GM23338 (cell line): ENCODE measurements around the gene NTRK3. TPM values are rescaled to one million over a fixed set of nuclear protein-coding genes. Genes with fewer than 3 reads are reported as not detected.

Source experiments
- ATAC-seq: fragments of 200-7000 bp; cut with Tn5 transposase; 3 replicates; pipeline ENCODE4 v1.9.1; 2020
- DNase-seq: peaks from one replicate; pipeline ENCODE4 v3.0.0-alpha.2; 2015; ENCODE audit warnings: low spot score
- H2AFZ ChIP-seq: fragments of 200-600 bp; sonication (generic); 2 replicates; pipeline ENCODE4 v1.8.0; 2016; ENCODE audit warnings: antibody characterized with exemption, mild to moderate bottlenecking, moderate library complexity
- H3F3A ChIP-seq: fragments of 200-600 bp; sonication (generic); replicated peaks from 2 replicates; pipeline ENCODE4 v1.8.0; 2017; ENCODE audit warnings: antibody characterized with exemption, mixed run types, low read depth
- H3K27ac ChIP-seq: fragments of 200-600 bp; sonication (generic); 2 replicates; pipeline ENCODE4 v1.6.1; 2016; ENCODE audit warnings: low read depth
- H3K27me3 ChIP-seq: fragments of 200-600 bp; sonication (generic); 2 replicates; pipeline ENCODE4 v1.8.0; 2016; ENCODE audit warnings: mild to moderate bottlenecking, mixed run types, moderate library complexity; ENCODE audit not compliant: insufficient read depth
- H3K36me3 ChIP-seq: fragments of 200-600 bp; sonication (generic); 2 replicates; pipeline ENCODE4 v1.8.0; 2016; ENCODE audit warnings: mild to moderate bottlenecking; ENCODE audit not compliant: insufficient read depth
- H3K4me1 ChIP-seq: fragments of 200-600 bp; sonication (generic); 2 replicates; pipeline ENCODE4 v1.8.0; 2016; ENCODE audit warnings: mild to moderate bottlenecking, moderate library complexity; ENCODE audit not compliant: insufficient read depth
- H3K4me2 ChIP-seq: fragments of 200-600 bp; sonication (generic); 2 replicates; pipeline ENCODE4 v1.7.1; 2017; ENCODE audit warnings: mixed run types
- H3K4me3 ChIP-seq: fragments of 200-600 bp; sonication (generic); 2 replicates; pipeline ENCODE4 v1.6.1; 2016; ENCODE audit warnings: mixed run types
- H3K79me2 ChIP-seq: fragments of 200-600 bp; sonication (generic); replicated peaks from 2 replicates; pipeline ENCODE4 v1.8.0; 2017; ENCODE audit warnings: mild to moderate bottlenecking; ENCODE audit not compliant: insufficient read depth
- H3K9me2 ChIP-seq: fragments of 200-600 bp; sonication (generic); 2 replicates; pipeline ENCODE4 v1.8.0; 2017; ENCODE audit not compliant: insufficient read depth
- H4K20me1 ChIP-seq: fragments of 200-600 bp; sonication (generic); replicated peaks from 2 replicates; pipeline ENCODE4 v1.8.0; 2017; ENCODE audit warnings: mild to moderate bottlenecking; ENCODE audit not compliant: insufficient read depth
- H3K27ac Mint-ChIP-seq: 2 replicates; pipeline ENCODE4 v1.8.0; 2020; ENCODE audit warnings: inconsistent platforms, mild to moderate bottlenecking, moderate library complexity, mixed read lengths
- H3K27me3 Mint-ChIP-seq: 3 replicates; pipeline ENCODE4 v1.8.0; 2022; ENCODE audit warnings: low read depth, mild to moderate bottlenecking, moderate library complexity, mixed read lengths, inconsistent platforms; ENCODE audit not compliant: insufficient read depth, poor library complexity
- H3K36me3 Mint-ChIP-seq: 3 replicates; pipeline ENCODE4 v1.8.0; 2021; ENCODE audit warnings: low read depth, mild to moderate bottlenecking, inconsistent platforms, moderate library complexity, mixed read lengths
- H3K4me1 Mint-ChIP-seq: 3 replicates; pipeline ENCODE4 v1.8.0; 2020; ENCODE audit warnings: mild to moderate bottlenecking, inconsistent platforms, mixed read lengths
- H3K4me3 Mint-ChIP-seq: 3 replicates; pipeline ENCODE4 v1.8.0; 2021; ENCODE audit warnings: moderate library complexity, mild to moderate bottlenecking, inconsistent platforms, mixed read lengths
- H3K9me3 Mint-ChIP-seq: 3 replicates; pipeline ENCODE4 v1.8.0; 2020; ENCODE audit warnings: moderate library complexity, mild to moderate bottlenecking, inconsistent platforms, mixed read lengths
- EZH2 ChIP-seq: fragments of 200-600 bp; sonication (generic); IDR thresholded peaks from one replicate; pipeline ENCODE4 v1.8.0; 2017; ENCODE audit warnings: antibody characterized with exemption, mild to moderate bottlenecking, low read depth; ENCODE audit not compliant: unreplicated experiment
- EZH2phosphoT487 ChIP-seq: fragments of 200-600 bp; sonication (generic); IDR thresholded peaks from one replicate; pipeline ENCODE4 v1.8.1; 2018; ENCODE audit warnings: antibody characterized with exemption; ENCODE audit not compliant: unreplicated experiment
- NANOG ChIP-seq: IDR thresholded peaks from 2 replicates; pipeline ENCODE4 v1.6.1; 2016; ENCODE audit warnings: antibody characterized with exemption, borderline replicate concordance
- REST ChIP-seq: IDR thresholded peaks from one replicate; pipeline ENCODE4 v1.6.1; 2018; ENCODE audit warnings: antibody characterized with exemption; ENCODE audit not compliant: unreplicated experiment
- ZNF331 ChIP-seq: fragments of 250-450 bp; sonication (Bioruptor Pico); IDR thresholded peaks from 2 replicates; pipeline ENCODE4 v1.5.0; 2020; ENCODE audit warnings: low read depth, mild to moderate bottlenecking, moderate library complexity
- polyA plus RNA-seq: library from polyadenylated mRNA; unstranded; fragments of >200 nt; fragmentation: Nextera tagmentation; extraction: Ambion mirVana; gene quantifications from 2 replicates; pipeline ENCODE4 v1.2.1, GENCODE V29; 2016
- total RNA-seq: library from RNA; depleted of rRNA; stranded (reverse); fragments of >200 nt; shearing (Covaris generic); gene quantifications from 2 replicates; pipeline ENCODE4 v1.2.3, GENCODE V29; 2014
- TF ChIP-seq, protein P1 (sequence below), 2 experiments: fragments of 200-600 bp in 1 of 2; sonication (generic) in 1 of 2; conservative IDR thresholded peaks; 2 replicates each; pipeline versions ENCODE4 v1.5.1 to v1.6.1; 2016 to 2017; ENCODE audit warnings: antibody characterized with exemption in 2 of 2, low read depth in 2 of 2, mild to moderate bottlenecking in 2 of 2, moderate library complexity in 1 of 2
- TF ChIP-seq, protein P2 (sequence below): fragments of 250-450 bp; sonication (Bioruptor Pico); IDR thresholded peaks from 2 replicates; pipeline ENCODE4 v1.5.0; 2020; ENCODE audit warnings: mild to moderate bottlenecking, moderate library complexity

The NTRK3 gene
- total and polyA plus RNA-seq, 2 experiments from 2014 or later, result 3.1 to 5.3 TPM

DNA sequence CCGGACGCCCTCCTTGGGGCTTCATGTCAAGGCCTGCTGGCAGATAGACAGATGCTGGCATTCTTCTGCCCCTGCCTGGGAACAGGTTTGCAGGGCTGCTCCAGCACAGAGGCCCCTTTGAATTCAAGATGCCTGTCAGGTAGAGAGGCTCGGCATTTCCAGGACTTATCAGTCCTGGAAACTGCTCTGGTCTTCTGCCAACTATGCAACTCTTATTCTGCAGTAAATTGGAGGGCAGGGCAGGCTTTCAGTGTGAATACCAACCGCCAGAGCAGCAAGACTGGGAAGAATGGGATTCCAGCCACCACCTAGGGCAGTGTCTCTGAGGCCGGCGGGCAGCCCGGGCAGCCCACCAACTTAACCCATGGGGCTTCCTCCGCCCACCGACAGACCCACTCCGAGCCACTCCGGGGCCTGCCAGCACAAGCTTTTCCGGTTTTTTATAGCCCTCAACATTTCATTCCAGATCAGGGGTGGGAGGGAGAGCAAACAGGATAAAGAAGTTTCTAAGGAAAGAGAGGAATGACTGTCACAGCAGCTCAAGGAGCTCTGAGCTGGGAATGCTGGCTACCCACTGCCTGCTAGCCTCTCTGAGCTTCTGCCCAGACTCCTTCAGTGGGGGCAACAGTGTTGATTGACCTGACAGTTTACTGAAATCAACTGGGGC is 140.9 kb downstream of the NTRK3 start:
- H3K27ac ChIP-seq, result no peak overlapping the region
- Mint-ChIP-seq H3K27ac (no peak overlapping the region), H3K9me3 (no peaks in the 10 kb centered on the region), H3K36me3 (no peaks in the 10 kb centered on the region), H3K4me3 (no peak overlapping the region), H3K4me1 (peaks cover 18% of the 10 kb centered on the region), H3K27me3 (peaks cover 3% of the 10 kb centered on the region)
- H3K79me2 ChIP-seq, result no peaks in the 10 kb centered on the region
- H3K9me2 ChIP-seq, result no peaks in the 10 kb centered on the region
- DNase-seq (no peak), ATAC-seq (no peak)
- H3K27me3 ChIP-seq, result no peaks in the 10 kb centered on the region
- H4K20me1 ChIP-seq, result no peaks in the 10 kb centered on the region
- H3K4me1 ChIP-seq, result 0 out of 2 replicates have a peak, but pooled peaks cover 9% of the 10 kb centered on the region
- H3K36me3 ChIP-seq, result no peaks in the 10 kb centered on the region
- H3K4me2 ChIP-seq, result no peak overlapping the region
- no peak overlapping the region for H2AFZ ChIP-seq
- TF ChIP-seq REST, result no peak
- no peak for TF ChIP-seq ZNF331
- TF ChIP-seq, protein P1, sequence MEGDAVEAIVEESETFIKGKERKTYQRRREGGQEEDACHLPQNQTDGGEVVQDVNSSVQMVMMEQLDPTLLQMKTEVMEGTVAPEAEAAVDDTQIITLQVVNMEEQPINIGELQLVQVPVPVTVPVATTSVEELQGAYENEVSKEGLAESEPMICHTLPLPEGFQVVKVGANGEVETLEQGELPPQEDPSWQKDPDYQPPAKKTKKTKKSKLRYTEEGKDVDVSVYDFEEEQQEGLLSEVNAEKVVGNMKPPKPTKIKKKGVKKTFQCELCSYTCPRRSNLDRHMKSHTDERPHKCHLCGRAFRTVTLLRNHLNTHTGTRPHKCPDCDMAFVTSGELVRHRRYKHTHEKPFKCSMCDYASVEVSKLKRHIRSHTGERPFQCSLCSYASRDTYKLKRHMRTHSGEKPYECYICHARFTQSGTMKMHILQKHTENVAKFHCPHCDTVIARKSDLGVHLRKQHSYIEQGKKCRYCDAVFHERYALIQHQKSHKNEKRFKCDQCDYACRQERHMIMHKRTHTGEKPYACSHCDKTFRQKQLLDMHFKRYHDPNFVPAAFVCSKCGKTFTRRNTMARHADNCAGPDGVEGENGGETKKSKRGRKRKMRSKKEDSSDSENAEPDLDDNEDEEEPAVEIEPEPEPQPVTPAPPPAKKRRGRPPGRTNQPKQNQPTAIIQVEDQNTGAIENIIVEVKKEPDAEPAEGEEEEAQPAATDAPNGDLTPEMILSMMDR (conservative IDR thresholded peaks at IDR 0.05; ENCODE audit: low read depth in 2 of 2), result no peak
- no peak for TF ChIP-seq EZH2
- no peak for TF ChIP-seq NANOG
- no peaks in the 10 kb centered on the region for H3F3A ChIP-seq
- no peak overlapping the region for H3K4me3 ChIP-seq

DNA sequence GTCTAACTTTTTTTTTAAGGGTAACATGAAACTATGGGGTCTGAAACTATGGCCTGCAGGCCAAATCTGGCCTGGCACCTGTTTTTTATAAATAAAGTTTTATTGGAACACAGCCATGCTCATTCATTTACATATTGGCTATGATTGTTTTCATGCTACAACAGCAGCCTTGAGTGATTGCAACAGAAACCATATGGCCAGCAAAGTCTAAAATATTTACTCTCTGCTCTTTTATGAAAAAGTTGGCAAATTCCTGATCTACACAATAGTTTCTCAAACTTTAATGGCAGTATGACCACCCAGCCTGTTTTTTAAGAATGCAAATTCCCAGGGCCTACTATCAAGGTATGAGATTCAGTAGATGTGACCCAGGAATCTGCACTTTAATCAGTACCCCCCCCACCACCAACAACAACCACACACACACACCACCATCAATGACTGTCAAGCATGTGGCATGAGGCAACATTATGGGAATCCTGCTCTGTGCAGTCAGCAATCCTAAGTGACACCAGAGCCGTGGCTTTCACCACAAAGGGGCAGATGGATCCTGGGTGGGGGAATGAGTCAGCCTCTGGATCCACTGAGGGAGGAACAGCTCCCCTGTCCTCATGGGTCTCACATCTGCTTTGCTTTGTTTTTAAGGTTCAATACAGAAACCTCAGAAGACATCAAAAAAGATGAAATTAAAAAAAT is 142.8 kb downstream of the NTRK3 start:
- H3K27ac Mint-ChIP-seq, result no peak overlapping the region; the same call in 1 of the 2 replicates
- peaks cover 10% of the 10 kb centered on the region for H3K4me1 Mint-ChIP-seq
- no peaks in the 10 kb centered on the region for H3K36me3 Mint-ChIP-seq
- DNase-seq (no peak), ATAC-seq (no peak)
- Histone ChIP-seq H2AFZ (no peak overlapping the region), H3F3A (no peaks in the 10 kb centered on the region), H3K4me1 (no peaks in the 10 kb centered on the region), H3K4me3 (no peak overlapping the region), H3K79me2 (no peaks in the 10 kb centered on the region), H3K4me2 (no peak overlapping the region), H3K27ac (no peak overlapping the region), H3K9me2 (no peaks in the 10 kb centered on the region), H4K20me1 (no peaks in the 10 kb centered on the region), H3K27me3 (no peaks in the 10 kb centered on the region), H3K36me3 (no peaks in the 10 kb centered on the region)
- H3K27me3 Mint-ChIP-seq, result peaks cover 5% of the 10 kb centered on the region
- H3K4me3 Mint-ChIP-seq, result no peak overlapping the region
- no peaks in the 10 kb centered on the region for H3K9me3 Mint-ChIP-seq
- TF ChIP-seq EZH2 (no peak), EZH2phosphoT487 (no peak), NANOG (no peak), ZNF331 (no peak)
- TF ChIP-seq, protein P2, sequence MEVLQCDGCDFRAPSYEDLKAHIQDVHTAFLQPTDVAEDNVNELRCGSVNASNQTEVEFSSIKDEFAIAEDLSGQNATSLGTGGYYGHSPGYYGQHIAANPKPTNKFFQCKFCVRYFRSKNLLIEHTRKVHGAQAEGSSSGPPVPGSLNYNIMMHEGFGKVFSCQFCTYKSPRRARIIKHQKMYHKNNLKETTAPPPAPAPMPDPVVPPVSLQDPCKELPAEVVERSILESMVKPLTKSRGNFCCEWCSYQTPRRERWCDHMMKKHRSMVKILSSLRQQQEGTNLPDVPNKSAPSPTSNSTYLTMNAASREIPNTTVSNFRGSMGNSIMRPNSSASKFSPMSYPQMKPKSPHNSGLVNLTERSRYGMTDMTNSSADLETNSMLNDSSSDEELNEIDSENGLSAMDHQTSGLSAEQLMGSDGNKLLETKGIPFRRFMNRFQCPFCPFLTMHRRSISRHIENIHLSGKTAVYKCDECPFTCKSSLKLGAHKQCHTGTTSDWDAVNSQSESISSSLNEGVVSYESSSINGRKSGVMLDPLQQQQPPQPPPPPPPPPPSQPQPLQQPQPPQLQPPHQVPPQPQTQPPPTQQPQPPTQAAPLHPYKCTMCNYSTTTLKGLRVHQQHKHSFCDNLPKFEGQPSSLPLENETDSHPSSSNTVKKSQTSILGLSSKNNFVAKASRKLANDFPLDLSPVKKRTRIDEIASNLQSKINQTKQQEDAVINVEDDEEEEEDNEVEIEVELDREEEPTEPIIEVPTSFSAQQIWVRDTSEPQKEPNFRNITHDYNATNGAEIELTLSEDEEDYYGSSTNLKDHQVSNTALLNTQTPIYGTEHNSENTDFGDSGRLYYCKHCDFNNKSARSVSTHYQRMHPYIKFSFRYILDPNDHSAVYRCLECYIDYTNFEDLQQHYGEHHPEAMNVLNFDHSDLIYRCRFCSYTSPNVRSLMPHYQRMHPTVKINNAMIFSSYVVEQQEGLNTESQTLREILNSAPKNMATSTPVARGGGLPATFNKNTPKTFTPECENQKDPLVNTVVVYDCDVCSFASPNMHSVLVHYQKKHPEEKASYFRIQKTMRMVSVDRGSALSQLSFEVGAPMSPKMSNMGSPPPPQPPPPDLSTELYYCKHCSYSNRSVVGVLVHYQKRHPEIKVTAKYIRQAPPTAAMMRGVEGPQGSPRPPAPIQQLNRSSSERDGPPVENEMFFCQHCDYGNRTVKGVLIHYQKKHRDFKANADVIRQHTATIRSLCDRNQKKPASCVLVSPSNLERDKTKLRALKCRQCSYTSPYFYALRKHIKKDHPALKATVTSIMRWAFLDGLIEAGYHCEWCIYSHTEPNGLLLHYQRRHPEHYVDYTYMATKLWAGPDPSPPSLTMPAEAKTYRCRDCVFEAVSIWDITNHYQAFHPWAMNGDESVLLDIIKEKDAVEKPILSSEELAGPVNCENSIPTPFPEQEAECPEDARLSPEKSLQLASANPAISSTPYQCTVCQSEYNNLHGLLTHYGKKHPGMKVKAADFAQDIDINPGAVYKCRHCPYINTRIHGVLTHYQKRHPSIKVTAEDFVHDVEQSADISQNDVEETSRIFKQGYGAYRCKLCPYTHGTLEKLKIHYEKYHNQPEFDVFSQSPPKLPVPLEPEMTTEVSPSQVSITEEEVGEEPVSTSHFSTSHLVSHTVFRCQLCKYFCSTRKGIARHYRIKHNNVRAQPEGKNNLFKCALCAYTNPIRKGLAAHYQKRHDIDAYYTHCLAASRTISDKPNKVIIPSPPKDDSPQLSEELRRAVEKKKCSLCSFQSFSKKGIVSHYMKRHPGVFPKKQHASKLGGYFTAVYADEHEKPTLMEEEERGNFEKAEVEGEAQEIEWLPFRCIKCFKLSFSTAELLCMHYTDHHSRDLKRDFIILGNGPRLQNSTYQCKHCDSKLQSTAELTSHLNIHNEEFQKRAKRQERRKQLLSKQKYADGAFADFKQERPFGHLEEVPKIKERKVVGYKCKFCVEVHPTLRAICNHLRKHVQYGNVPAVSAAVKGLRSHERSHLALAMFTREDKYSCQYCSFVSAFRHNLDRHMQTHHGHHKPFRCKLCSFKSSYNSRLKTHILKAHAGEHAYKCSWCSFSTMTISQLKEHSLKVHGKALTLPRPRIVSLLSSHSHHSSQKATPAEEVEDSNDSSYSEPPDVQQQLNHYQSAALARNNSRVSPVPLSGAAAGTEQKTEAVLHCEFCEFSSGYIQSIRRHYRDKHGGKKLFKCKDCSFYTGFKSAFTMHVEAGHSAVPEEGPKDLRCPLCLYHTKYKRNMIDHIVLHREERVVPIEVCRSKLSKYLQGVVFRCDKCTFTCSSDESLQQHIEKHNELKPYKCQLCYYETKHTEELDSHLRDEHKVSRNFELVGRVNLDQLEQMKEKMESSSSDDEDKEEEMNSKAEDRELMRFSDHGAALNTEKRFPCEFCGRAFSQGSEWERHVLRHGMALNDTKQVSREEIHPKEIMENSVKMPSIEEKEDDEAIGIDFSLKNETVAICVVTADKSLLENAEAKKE (CRISPR knock-in tag), result no peak
